Measurements from ENCODE around the gene ADAMTS2.

Gene ADAMTS2

DNA sequence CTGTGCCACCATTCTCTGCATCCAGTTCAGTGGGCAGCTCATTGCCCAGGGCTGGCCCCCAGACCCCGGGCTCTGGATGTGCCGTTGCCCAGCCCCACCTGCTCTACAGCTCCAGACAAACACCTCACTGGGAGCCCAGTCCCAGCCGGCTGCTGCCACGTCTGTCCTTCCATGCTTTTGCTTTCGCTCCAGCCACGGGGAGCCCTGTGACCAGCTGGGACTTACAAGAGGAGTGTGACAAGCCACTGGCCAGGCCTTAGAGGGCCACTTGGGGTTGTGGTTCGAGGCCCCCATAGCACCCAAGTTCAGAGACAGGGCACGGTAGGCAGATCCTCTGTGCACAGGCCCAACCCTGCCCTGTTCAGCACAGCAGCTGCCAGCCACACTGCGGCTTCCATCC, 142.0 kb downstream of the ADAMTS2 start:
- H3K27ac ChIP-seq (ENCODE audit: low read length, poor library complexity, severe bottlenecking): no peak overlapping the region
- H2BK120ac ChIP-seq (ENCODE audit: low read depth, low read length): no peak overlapping the region
- H3K36me3 ChIP-seq (ENCODE audit: control insufficient read depth in 1 of 2, insufficient read depth in 2 of 2, low read depth in 1 of 2, low read length in 2 of 2): peaks cover 0 to 46% of the 10 kb centered on the region in 2 experiments
- no peak overlapping the region for H3K4me3 ChIP-seq (ENCODE audit: insufficient read depth in 1 of 2, low read depth in 1 of 2, low read length in 2 of 2)
- H3K14ac ChIP-seq (ENCODE audit: low read length in 2 of 2): no peak overlapping the region
- no peak overlapping the region for H4K91ac ChIP-seq (ENCODE audit: low read length)
- no peaks in the 10 kb centered on the region for H3K9me3 ChIP-seq (ENCODE audit: control insufficient read depth, low read length)
- H2BK12ac ChIP-seq (ENCODE audit: low read length in 2 of 2): no peak overlapping the region
- H2AK5ac ChIP-seq (ENCODE audit: low read length, severe bottlenecking): no peak overlapping the region
- H3K79me1 ChIP-seq (replicated peaks; ENCODE audit: low read length, poor library complexity, severe bottlenecking): no peaks in the 10 kb centered on the region
- no peak overlapping the region for H2BK15ac ChIP-seq (ENCODE audit: low read depth, poor library complexity, severe bottlenecking)
- no peak overlapping the region for H3K23ac ChIP-seq (ENCODE audit: low read length in 2 of 2)
- no peak overlapping the region for H3K4ac ChIP-seq (ENCODE audit: low read depth in 1 of 2, low read length in 2 of 2)
- H4K8ac ChIP-seq (ENCODE audit: low read length): no peak overlapping the region
- H2AFZ ChIP-seq (ENCODE audit: low read depth, low read length): no peak overlapping the region
- WGBS: 92% methylated on average over 9 of the region's 9 CpGs
- H3K4me1 ChIP-seq (ENCODE audit: control insufficient read depth, insufficient read depth, low read depth, low read length): no peaks in the 10 kb centered on the region
- H3K9ac ChIP-seq (ENCODE audit: low read length): no peak overlapping the region
- H3K18ac ChIP-seq (ENCODE audit: low read depth in 1 of 2, low read length in 2 of 2): peak overlapping the region; percentile 2 to 56
- no peaks in the 10 kb centered on the region for H3K27me3 ChIP-seq (ENCODE audit: control insufficient read depth in 1 of 2, insufficient read depth in 1 of 2, low read length in 2 of 2)
- no peak overlapping the region for H2BK5ac ChIP-seq (ENCODE audit: low read depth, low read length, poor library complexity, severe bottlenecking)
- no peak for DNase-seq
- no peak overlapping the region for H3K4me2 ChIP-seq (ENCODE audit: low read length, poor library complexity, severe bottlenecking)

DNA sequence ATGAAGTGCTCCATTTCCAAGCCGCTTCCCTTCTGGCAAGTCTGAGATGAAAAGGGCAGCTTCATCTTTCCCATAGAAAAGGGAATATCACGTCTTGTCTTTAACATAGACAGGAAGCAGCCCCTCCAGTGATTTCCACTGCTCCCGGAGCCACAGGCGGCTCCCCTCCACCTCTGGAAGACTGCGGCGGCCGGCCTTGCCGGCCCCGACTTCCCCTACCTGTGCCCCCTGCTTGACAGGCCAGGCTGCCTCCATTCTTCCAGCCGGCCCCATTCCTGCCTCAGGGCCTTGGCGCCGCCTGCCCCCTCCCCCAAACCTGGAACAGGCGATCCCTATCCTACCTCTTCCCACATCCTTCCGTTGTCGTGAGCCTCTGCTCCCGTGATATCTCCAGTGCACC, 143.3 kb downstream of the ADAMTS2 start:
- no peak overlapping the region for H4K91ac ChIP-seq (ENCODE audit: low read length)
- WGBS: 89% methylated on average over 16 of the region's 16 CpGs
- no peak overlapping the region for H3K23ac ChIP-seq (ENCODE audit: low read length in 2 of 2)
- H3K79me1 ChIP-seq (replicated peaks; ENCODE audit: low read length, poor library complexity, severe bottlenecking): no peaks in the 10 kb centered on the region
- no peak overlapping the region for H3K4me3 ChIP-seq (ENCODE audit: insufficient read depth in 1 of 2, low read depth in 1 of 2, low read length in 2 of 2)
- H3K36me3 ChIP-seq (ENCODE audit: control insufficient read depth in 1 of 2, insufficient read depth in 2 of 2, low read depth in 1 of 2, low read length in 2 of 2): peaks cover 0 to 48% of the 10 kb centered on the region in 2 experiments
- H2BK120ac ChIP-seq (ENCODE audit: low read depth, low read length): no peak overlapping the region
- H2BK15ac ChIP-seq (ENCODE audit: low read depth, poor library complexity, severe bottlenecking): no peak overlapping the region
- no peak overlapping the region for H2BK12ac ChIP-seq (ENCODE audit: low read length in 2 of 2)
- H3K18ac ChIP-seq (ENCODE audit: low read depth in 1 of 2, low read length in 2 of 2): no peak overlapping the region
- no peak overlapping the region for H2AFZ ChIP-seq (ENCODE audit: low read depth, low read length)
- H2AK5ac ChIP-seq (ENCODE audit: low read length, severe bottlenecking): no peak overlapping the region
- no peak overlapping the region for H2BK5ac ChIP-seq (ENCODE audit: low read depth, low read length, poor library complexity, severe bottlenecking)
- no peaks in the 10 kb centered on the region for H3K4me1 ChIP-seq (ENCODE audit: control insufficient read depth, insufficient read depth, low read depth, low read length)
- H3K27ac ChIP-seq (ENCODE audit: low read length, poor library complexity, severe bottlenecking): no peak overlapping the region
- no peak overlapping the region for H3K14ac ChIP-seq (ENCODE audit: low read length in 2 of 2)
- H3K4ac ChIP-seq (ENCODE audit: low read depth in 1 of 2, low read length in 2 of 2): no peak overlapping the region
- H3K9me3 ChIP-seq (ENCODE audit: control insufficient read depth, low read length): no peaks in the 10 kb centered on the region
- no peaks in the 10 kb centered on the region for H3K27me3 ChIP-seq (ENCODE audit: control insufficient read depth in 1 of 2, insufficient read depth in 1 of 2, low read length in 2 of 2)
- no peak overlapping the region for H4K8ac ChIP-seq (ENCODE audit: low read length)
- no peak for DNase-seq
- H3K4me2 ChIP-seq (ENCODE audit: low read length, poor library complexity, severe bottlenecking): no peak overlapping the region
- H3K9ac ChIP-seq (ENCODE audit: low read length): no peak overlapping the region

DNA sequence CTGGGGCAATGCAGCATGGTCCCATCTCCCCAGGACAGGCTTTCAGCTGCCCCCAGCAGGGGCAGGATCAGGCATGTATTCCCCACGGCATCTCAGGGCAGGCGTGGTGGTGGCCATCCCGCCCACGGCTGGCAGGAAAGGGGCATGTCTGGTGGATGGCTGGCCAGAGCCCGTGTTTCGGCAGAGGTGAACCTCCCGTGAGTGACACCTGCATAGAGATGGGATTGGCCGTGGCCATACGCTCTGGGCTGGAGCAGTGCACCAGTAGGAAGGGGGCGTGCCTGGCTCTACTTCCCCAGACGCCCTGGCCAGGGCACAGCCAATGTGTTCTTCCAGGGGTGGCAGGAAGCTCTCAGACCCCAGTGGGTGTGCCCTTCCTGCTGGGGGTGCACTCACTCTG, 146.0 kb downstream of the ADAMTS2 start:
- Histone ChIP-seq H2BK12ac (ENCODE audit: low read length in 2 of 2) (no peak overlapping the region), H3K4me3 (ENCODE audit: insufficient read depth in 1 of 2, low read depth in 1 of 2, low read length in 2 of 2) (no peak overlapping the region), H3K4me2 (ENCODE audit: low read length, poor library complexity, severe bottlenecking) (no peak overlapping the region), H2AK5ac (ENCODE audit: low read length, severe bottlenecking) (no peak overlapping the region), H2AFZ (ENCODE audit: low read depth, low read length) (no peak overlapping the region), H2BK15ac (ENCODE audit: low read depth, poor library complexity, severe bottlenecking) (peak overlapping the region; percentile 64), H4K91ac (ENCODE audit: low read length) (peak overlapping the region; percentile 82), H3K9ac (ENCODE audit: low read length) (no peak overlapping the region), H3K23ac (ENCODE audit: low read length in 2 of 2) (no peak overlapping the region), H4K8ac (ENCODE audit: low read length) (no peak overlapping the region), H3K27ac (ENCODE audit: low read length, poor library complexity, severe bottlenecking) (no peak overlapping the region), H3K9me3 (ENCODE audit: control insufficient read depth, low read length) (no peaks in the 10 kb centered on the region), H3K36me3 (ENCODE audit: control insufficient read depth in 1 of 2, insufficient read depth in 2 of 2, low read depth in 1 of 2, low read length in 2 of 2) (peaks cover 0 to 34% of the 10 kb centered on the region in 2 experiments), H3K14ac (ENCODE audit: low read length in 2 of 2) (peak overlapping the region in 1 of 2 experiments; percentile 93), H3K18ac (ENCODE audit: low read depth in 1 of 2, low read length in 2 of 2) (no peak overlapping the region), H3K27me3 (ENCODE audit: control insufficient read depth in 1 of 2, insufficient read depth in 1 of 2, low read length in 2 of 2) (no peaks in the 10 kb centered on the region), H3K79me1 (replicated peaks; ENCODE audit: low read length, poor library complexity, severe bottlenecking) (no peaks in the 10 kb centered on the region), H3K4me1 (ENCODE audit: control insufficient read depth, insufficient read depth, low read depth, low read length) (no peaks in the 10 kb centered on the region), H2BK120ac (ENCODE audit: low read depth, low read length) (no peak overlapping the region), H2BK5ac (ENCODE audit: low read depth, low read length, poor library complexity, severe bottlenecking) (no peak overlapping the region), H3K4ac (ENCODE audit: low read depth in 1 of 2, low read length in 2 of 2) (no peak overlapping the region)
- 94% methylated on average over 11 of the region's 11 CpGs for WGBS
- no peak for DNase-seq

DNA sequence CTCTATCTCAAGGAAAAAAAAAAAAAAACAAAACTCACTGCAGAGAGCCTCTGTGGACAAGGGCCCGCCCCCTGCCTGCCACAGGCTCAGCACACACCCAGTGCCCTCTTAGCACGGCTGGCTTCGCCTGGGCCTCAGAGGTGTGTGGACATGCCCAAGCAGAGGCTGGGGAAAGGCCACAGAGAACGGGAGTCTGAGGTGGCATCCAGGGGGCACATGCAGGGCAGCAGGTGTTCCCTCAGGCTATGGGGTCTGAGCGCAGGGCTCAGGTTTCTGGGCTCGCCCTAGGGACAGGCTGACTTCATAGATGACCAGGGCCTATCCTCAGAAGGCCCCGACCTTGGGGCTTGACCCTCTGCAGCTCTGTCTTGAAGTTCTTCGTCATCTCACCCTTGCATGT, 146.4 kb downstream of the ADAMTS2 start:
- no peak overlapping the region for H3K4me3 ChIP-seq (ENCODE audit: insufficient read depth in 1 of 2, low read depth in 1 of 2, low read length in 2 of 2)
- no peaks in the 10 kb centered on the region for H3K27me3 ChIP-seq (ENCODE audit: control insufficient read depth in 1 of 2, insufficient read depth in 1 of 2, low read length in 2 of 2)
- no peaks in the 10 kb centered on the region for H3K79me1 ChIP-seq (replicated peaks; ENCODE audit: low read length, poor library complexity, severe bottlenecking)
- H3K4ac ChIP-seq (ENCODE audit: low read depth in 1 of 2, low read length in 2 of 2): no peak overlapping the region
- H3K9ac ChIP-seq (ENCODE audit: low read length): no peak overlapping the region
- H3K36me3 ChIP-seq (ENCODE audit: control insufficient read depth in 1 of 2, insufficient read depth in 2 of 2, low read depth in 1 of 2, low read length in 2 of 2): peaks cover 0 to 33% of the 10 kb centered on the region in 2 experiments
- no peak overlapping the region for H4K8ac ChIP-seq (ENCODE audit: low read length)
- H2BK120ac ChIP-seq (ENCODE audit: low read depth, low read length): no peak overlapping the region
- WGBS: 91% methylated on average over 8 of the region's 8 CpGs
- no peak for DNase-seq
- no peak overlapping the region for H3K23ac ChIP-seq (ENCODE audit: low read length in 2 of 2)
- no peak overlapping the region for H2BK12ac ChIP-seq (ENCODE audit: low read length in 2 of 2)
- no peak overlapping the region for H3K27ac ChIP-seq (ENCODE audit: low read length, poor library complexity, severe bottlenecking)
- H2BK5ac ChIP-seq (ENCODE audit: low read depth, low read length, poor library complexity, severe bottlenecking): no peak overlapping the region
- H4K91ac ChIP-seq (ENCODE audit: low read length): no peak overlapping the region
- H2AK5ac ChIP-seq (ENCODE audit: low read length, severe bottlenecking): no peak overlapping the region
- H3K14ac ChIP-seq (ENCODE audit: low read length in 2 of 2): peak overlapping the region in 1 of 2 experiments; percentile 74
- H2BK15ac ChIP-seq (ENCODE audit: low read depth, poor library complexity, severe bottlenecking): no peak overlapping the region
- no peak overlapping the region for H3K18ac ChIP-seq (ENCODE audit: low read depth in 1 of 2, low read length in 2 of 2)
- no peaks in the 10 kb centered on the region for H3K9me3 ChIP-seq (ENCODE audit: control insufficient read depth, low read length)
- H3K4me2 ChIP-seq (ENCODE audit: low read length, poor library complexity, severe bottlenecking): no peak overlapping the region
- H3K4me1 ChIP-seq (ENCODE audit: control insufficient read depth, insufficient read depth, low read depth, low read length): no peaks in the 10 kb centered on the region
- H2AFZ ChIP-seq (ENCODE audit: low read depth, low read length): no peak overlapping the region
